ENCODE results near the gene RAD51B.

The RAD51B gene

DNA sequence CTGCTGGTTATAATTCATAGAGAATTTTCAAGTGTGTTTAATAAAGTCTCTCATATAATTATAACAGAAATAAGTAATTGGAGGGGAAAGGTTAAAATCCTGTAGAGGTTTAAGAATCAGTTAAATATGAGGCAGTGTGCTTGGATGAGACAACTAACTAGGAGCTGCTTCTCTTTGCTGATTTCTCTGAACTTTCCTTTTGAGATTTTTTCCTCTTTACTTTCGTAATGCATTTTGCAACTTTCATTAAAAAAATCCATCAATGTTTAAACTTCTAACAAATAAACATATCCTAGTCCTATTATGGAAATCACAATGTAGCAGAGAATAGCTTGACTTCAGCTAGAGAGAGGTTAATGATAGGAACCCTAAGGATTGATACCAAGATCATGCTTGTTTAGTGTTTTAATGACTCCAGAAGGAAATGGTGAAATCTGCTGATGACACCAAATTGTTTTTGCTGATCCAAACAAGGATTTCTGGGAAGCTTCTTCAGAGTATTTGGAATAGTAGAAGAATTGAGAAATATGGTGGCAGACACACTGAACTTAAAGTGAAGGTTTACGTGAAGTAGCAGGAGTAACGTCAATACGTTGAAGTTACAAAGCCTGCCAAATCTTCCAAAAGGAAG, 122.6 kb downstream of the RAD51B start:
- TF ChIP-seq, protein P1, sequence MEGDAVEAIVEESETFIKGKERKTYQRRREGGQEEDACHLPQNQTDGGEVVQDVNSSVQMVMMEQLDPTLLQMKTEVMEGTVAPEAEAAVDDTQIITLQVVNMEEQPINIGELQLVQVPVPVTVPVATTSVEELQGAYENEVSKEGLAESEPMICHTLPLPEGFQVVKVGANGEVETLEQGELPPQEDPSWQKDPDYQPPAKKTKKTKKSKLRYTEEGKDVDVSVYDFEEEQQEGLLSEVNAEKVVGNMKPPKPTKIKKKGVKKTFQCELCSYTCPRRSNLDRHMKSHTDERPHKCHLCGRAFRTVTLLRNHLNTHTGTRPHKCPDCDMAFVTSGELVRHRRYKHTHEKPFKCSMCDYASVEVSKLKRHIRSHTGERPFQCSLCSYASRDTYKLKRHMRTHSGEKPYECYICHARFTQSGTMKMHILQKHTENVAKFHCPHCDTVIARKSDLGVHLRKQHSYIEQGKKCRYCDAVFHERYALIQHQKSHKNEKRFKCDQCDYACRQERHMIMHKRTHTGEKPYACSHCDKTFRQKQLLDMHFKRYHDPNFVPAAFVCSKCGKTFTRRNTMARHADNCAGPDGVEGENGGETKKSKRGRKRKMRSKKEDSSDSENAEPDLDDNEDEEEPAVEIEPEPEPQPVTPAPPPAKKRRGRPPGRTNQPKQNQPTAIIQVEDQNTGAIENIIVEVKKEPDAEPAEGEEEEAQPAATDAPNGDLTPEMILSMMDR (IDR thresholded peaks at IDR 0.05; ENCODE audit: insufficient read depth, low read length) = no peak
- TF ChIP-seq GABPA (IDR thresholded peaks at IDR 0.05; ENCODE audit: low read depth) (no peak), POLR2AphosphoS5 (IDR thresholded peaks at IDR 0.05; ENCODE audit: low read depth) (no peak)
- TF ChIP-seq, protein P2, sequence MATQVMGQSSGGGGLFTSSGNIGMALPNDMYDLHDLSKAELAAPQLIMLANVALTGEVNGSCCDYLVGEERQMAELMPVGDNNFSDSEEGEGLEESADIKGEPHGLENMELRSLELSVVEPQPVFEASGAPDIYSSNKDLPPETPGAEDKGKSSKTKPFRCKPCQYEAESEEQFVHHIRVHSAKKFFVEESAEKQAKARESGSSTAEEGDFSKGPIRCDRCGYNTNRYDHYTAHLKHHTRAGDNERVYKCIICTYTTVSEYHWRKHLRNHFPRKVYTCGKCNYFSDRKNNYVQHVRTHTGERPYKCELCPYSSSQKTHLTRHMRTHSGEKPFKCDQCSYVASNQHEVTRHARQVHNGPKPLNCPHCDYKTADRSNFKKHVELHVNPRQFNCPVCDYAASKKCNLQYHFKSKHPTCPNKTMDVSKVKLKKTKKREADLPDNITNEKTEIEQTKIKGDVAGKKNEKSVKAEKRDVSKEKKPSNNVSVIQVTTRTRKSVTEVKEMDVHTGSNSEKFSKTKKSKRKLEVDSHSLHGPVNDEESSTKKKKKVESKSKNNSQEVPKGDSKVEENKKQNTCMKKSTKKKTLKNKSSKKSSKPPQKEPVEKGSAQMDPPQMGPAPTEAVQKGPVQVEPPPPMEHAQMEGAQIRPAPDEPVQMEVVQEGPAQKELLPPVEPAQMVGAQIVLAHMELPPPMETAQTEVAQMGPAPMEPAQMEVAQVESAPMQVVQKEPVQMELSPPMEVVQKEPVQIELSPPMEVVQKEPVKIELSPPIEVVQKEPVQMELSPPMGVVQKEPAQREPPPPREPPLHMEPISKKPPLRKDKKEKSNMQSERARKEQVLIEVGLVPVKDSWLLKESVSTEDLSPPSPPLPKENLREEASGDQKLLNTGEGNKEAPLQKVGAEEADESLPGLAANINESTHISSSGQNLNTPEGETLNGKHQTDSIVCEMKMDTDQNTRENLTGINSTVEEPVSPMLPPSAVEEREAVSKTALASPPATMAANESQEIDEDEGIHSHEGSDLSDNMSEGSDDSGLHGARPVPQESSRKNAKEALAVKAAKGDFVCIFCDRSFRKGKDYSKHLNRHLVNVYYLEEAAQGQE (IDR thresholded peaks at IDR 0.05; ENCODE audit: insufficient replicate concordance, low read depth) = no peak
- no peaks in the 10 kb centered on the region for H3K27me3 ChIP-seq (ENCODE audit: insufficient read depth, poor library complexity, severe bottlenecking)
- DNase-seq (ENCODE audit: low read depth in 1 of 2, low spot score in 1 of 2) = no peak
- H3K27ac ChIP-seq (replicated peaks) = no peak overlapping the region
- H3K4me3 ChIP-seq (replicated peaks; ENCODE audit: insufficient read depth, low read length) = no peak overlapping the region

DNA sequence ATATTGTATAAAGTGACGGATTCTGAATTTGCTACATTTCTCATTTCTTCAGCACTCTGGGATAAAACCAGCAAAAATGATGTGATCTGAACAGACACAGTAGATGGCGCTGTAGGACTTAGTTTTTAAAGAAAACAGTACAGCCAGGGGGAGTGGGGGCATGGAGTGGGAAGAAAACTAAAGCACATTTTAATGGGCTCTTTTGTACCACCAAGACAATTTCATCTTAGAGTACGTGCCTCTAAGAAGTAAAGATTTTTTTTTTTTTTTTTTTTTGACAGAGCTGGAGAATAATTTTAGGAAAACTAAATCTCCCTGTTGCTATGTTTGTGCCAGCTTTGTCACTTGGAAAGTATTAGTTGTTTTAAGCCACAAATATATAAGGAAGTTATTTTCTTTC, 124.4 kb downstream of the RAD51B start:
- Histone ChIP-seq H3K27ac (replicated peaks) (no peak overlapping the region), H3K4me3 (replicated peaks; ENCODE audit: insufficient read depth, low read length) (no peak overlapping the region), H3K27me3 (ENCODE audit: insufficient read depth, poor library complexity, severe bottlenecking) (no peaks in the 10 kb centered on the region)
- TF ChIP-seq SPI1 (IDR thresholded peaks at IDR 0.05; ENCODE audit: borderline replicate concordance, low read depth) (no peak), GABPA (IDR thresholded peaks at IDR 0.05; ENCODE audit: low read depth) (no peak), POLR2AphosphoS5 (IDR thresholded peaks at IDR 0.05; ENCODE audit: low read depth) (no peak)
- TF ChIP-seq, protein P1 (IDR thresholded peaks at IDR 0.05; ENCODE audit: insufficient read depth, low read length) = no peak
- TF ChIP-seq, protein P2 (IDR thresholded peaks at IDR 0.05; ENCODE audit: insufficient replicate concordance, low read depth) = no peak
- DNase-seq (ENCODE audit: low read depth in 1 of 2, low spot score in 1 of 2) = peak in 1 of 2 experiments; percentile 39

DNA sequence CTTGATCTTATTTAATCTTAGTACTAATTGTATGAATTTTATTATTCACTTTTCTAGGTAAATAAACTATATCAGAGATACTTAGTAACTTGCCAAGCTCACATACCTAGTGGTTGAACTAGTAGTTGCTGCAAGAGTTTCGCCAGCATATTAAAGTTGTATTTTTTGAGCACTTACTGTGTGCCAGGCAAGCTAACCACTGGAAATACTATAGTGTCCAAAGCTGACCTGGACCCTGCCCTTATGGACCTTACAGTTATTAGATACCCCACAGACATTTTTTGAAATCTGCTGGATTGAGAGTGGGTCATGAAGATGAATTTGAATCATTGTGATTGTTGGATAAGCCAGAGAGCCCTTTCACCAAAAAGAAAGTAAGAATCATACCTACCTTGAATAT, 125.0 kb downstream of the RAD51B start:
- no peak for DNase-seq (ENCODE audit: low read depth in 1 of 2, low spot score in 1 of 2)
- TF ChIP-seq, protein P2 (IDR thresholded peaks at IDR 0.05; ENCODE audit: insufficient replicate concordance, low read depth) = no peak
- TF ChIP-seq, protein P1 (IDR thresholded peaks at IDR 0.05; ENCODE audit: insufficient read depth, low read length) = no peak
- TF ChIP-seq POLR2AphosphoS5 (IDR thresholded peaks at IDR 0.05; ENCODE audit: low read depth) (no peak), GABPA (IDR thresholded peaks at IDR 0.05; ENCODE audit: low read depth) (no peak), SPI1 (IDR thresholded peaks at IDR 0.05; ENCODE audit: borderline replicate concordance, low read depth) (no peak)
- Histone ChIP-seq H3K27me3 (ENCODE audit: insufficient read depth, poor library complexity, severe bottlenecking) (no peaks in the 10 kb centered on the region), H3K4me3 (replicated peaks; ENCODE audit: insufficient read depth, low read length) (no peak overlapping the region), H3K27ac (replicated peaks) (no peak overlapping the region)

Data from HL-60 (cell line).